Myocyte (in vitro differentiated cells): ENCODE data around the gene AZGP1. TPM values are rescaled to one million over a fixed set of nuclear protein-coding genes. Genes with fewer than 3 reads are reported as not detected.
A peak's percentile ranks its signal among the peaks of the same experiment; 100 is the strongest.
"Not testable (repeated sequence)": the region's sequence is repeated elsewhere in the genome, so short reads cannot be mapped to it uniquely, and the experiment has no call there.

Experiments used
- DNase-seq: peaks from one replicate; pipeline ENCODE4 v3.0.0-alpha.2; 2012; ENCODE audit warnings: low read depth
- total RNA-seq: library from RNA; depleted of rRNA; stranded (reverse); fragments of >200 nt; gene quantifications from 2 replicates; pipeline ENCODE4 v1.2.3, GENCODE V29; 2014

AZGP1 gene
- total RNA-seq, 1 donor from 2014 or later: not detected

- not testable (repeated sequence) for DNase-seq
Measured at GRCh38 chr7:99952649-99953048, 23.2 kb downstream of the AZGP1 start.

DNA sequence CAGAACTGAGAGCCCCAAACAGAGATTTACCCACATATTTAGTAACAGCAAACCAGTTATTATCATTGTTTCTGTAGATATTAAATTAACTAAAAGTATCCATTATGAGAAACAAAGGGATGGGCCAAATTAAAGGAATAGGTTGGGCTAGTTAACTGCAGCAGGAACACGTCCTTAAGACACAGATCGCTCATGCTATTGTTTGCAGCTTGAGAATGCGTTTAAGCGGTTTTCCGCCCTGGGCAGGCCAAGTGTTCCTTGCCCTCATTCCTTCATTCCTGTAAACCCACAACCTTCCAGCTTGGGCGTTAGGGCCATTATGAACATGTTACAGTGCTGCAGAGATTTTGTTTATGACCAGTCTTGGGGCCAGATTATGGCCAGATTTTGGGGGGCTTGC is 25.0 kb downstream of the AZGP1 start:
- DNase-seq: not testable (repeated sequence)

DNA sequence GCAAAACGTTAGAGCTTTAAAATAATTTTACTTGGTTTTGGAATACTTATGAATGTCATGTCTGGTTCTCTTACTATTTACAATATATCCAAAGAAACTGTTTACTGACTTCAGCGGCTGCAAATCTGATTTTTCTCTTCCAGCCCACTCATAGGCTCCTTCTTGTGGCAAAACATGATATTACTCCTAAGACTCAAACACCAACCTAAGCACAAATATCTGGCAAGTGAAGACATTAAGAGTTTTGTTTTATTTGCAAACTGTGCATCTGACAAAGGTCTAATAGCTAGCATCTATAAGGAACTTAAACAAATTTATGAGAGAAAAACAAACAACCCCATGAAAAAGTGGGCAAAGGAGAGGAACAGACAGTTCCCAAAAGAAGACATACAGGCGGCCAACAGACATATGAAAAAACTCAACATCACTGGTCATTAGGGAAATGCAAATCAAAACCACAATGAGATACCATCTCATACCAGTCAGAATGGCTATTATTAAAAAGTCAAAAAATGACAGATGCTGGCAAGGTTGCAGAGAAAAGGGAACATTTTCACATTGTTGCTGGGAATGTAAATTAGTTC is 26.1 kb downstream of the AZGP1 start:
- peak; percentile 17 for DNase-seq

DNA sequence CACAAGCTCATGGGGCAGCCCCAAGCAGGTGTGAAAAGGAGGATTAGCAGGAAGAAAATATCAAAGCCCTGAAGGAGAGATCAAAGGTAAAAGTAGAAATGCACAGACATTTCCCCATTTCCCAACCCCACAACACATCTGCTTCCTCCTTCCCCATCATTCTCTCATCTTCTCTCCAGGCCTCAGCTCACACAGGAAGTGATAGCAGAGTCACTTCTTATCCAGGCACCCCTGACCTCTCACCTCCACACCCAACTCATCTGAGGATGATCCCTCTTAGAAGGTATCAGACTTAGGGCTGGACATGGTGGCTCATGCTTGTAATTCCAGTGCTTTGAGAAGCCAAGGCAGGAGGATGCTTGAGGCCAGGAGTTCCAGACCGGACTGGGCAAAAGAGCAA is 28.2 kb downstream of the AZGP1 start:
- no peak for DNase-seq

DNA sequence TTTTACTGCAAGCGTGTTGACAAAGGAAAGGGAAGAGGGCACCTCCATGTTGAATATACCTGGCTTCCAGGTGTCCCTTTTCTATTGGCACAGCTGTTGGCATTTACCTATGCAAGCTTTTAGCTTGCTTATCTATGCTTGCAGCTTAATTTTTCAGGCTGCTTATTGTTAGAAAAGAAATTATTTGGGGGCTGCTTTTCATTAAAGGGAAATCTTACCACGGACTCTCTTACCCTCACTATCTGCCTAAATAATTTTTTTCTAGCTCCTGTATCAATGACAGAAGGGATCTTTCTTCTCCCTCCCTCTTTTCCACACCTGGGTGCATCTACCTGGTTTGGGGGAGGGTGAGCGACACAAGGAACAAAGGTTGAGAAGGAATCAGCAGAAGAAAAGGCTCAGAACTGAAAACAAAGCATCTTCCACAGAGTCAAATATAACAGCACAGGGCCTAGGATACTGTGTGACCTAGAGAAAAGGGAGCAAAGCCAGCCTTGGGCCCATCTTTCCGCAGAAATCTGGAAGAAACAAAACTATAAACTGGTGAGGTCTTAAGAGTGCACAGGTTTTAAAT is 31.2 kb downstream of the AZGP1 start:
- DNase-seq: no peak

DNA sequence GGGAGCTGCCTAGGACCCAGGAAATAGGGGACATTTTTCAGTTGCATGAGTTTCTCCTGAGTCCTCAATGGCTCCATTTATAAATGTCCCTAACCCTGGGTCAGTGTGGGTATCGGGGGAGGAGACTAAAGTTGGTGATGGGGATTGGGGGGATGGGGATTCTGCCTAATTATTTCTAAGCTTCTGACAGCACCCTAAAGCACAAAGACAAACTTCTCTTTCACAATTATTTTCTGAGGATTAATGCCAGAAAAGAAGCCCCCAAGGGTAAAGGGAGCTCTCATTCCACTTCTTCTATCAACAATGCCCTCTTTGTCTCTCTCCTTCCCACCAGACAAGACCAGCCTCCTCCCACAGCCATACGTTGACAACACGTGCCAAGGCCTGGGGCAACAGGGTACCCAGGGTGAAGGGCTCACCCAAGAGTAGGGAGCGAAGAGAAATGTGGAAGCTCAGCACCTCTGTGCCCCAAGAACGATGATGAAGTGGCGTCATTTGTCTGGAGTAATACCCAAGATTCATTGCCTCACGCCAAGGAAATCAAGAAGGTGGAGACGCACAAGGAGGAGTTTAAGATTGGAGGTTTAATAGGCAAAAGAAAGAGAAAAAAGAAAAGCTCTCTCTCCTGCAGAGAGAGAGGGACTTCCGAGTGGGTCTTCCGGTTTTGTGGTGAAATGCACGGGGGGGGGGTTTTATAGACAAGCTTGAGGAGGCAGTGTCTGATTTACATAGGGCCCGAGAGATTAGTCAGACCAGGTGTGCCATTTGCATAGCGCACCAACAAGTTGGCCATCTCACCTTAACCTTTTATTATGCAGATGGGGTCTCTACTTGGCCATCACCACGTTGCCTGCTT is 32.0 kb downstream of the AZGP1 start:
- DNase-seq: no peak

GRCh38 chr7:99938296-99938695 is 37.5 kb downstream of the AZGP1 start:
- DNase-seq: no peak

- not testable (repeated sequence) for DNase-seq
Measured at GRCh38 chr7:99935009-99935408, 40.8 kb downstream of the AZGP1 start.

DNA sequence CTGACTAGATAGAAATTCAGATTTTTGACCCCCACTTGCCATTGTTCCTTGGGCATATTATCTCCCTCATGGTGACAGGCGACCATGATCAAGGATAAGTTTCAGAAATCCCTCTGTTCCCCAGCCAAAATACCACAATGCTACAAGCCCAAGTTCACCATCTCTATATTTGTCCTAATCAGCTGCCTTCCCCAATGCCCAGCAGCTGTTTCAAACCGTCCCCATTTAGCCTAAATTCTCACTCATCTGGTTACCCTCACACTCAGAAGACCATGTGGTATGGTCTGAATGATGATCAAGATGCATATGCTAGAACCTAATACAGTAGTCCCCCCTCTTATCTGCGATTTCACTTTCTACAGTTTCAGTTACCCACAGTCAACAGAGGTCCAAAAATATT is 45.5 kb downstream of the AZGP1 start:
- peak; percentile 88 for DNase-seq

GRCh38 chr7:99929730-99930053 is 46.1 kb downstream of the AZGP1 start:
- no peak for DNase-seq

DNA sequence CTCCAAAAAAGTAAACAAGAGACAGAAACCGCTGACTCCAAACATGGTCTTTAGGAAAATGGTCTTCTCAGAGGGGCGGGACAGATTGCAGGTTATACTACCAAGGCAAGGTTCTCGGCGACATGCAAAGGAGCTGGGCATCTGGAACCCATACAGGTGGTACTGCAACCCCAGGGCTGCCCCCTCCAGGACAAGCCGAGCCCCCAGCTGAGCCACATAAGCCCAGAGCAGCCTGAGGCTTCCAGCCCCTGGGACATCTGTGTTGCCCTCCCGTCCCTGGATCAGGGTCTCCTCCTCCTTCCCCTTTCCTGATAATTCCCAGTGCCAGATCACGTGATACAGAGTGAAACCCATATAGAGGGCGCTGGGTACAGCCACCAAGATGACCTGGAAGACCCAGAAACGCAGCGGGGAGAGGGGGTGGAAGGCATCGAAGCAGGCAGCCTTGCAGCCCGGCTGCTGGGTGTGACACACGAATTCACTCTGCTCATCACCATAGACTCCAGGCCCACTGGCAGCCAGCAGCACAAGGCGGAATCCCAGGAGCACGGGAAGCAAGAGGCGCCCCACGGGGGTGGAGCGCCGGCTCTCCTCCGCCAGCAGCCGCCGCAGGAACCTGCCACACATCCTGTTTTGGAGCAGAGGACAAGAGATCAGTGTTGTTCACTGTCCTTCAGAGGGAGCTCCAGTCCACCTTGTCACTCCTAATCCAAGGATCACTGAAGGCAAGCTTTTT is 46.7 kb downstream of the AZGP1 start, which contains the start of gene GJC3:
GJC3 (minus strand) TSS at position 627 of the 736 bp plus-strand sequence; CDS start at position 627, 0 bp downstream.
- peak; percentile 83 for DNase-seq

GRCh38 chr7:99928188-99928587 is 47.6 kb downstream of the AZGP1 start:
- no peak for DNase-seq

- DNase-seq: no peak
Measured at GRCh38 chr7:99927536-99927935, 48.3 kb downstream of the AZGP1 start.

DNA sequence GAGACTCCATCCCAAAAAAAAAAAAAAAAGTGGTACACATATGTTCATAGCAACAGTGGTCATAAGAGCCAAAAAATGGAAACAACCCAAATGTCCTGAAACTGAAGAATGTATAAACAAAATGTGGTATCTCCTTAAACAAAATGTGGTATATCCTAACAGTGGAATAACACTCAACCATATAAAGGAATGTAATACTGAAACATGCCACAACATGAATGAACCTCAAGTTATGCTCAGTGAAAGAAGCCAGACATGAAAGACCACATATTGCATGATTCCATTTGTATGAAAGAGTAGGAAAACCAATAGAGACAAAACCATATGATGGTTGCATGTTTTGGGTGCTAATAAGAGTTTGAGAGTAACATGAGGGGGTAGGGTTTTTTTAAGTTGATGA is 49.5 kb downstream of the AZGP1 start:
- no peak for DNase-seq

- DNase-seq: no peak
Measured at GRCh38 chr7:99923200-99923599, 52.6 kb downstream of the AZGP1 start.

GRCh38 chr7:99920149-99920548 is 55.7 kb downstream of the AZGP1 start:
- no peak for DNase-seq

GRCh38 chr7:99919814-99920112 is 56.1 kb downstream of the AZGP1 start:
- DNase-seq: no peak

DNA sequence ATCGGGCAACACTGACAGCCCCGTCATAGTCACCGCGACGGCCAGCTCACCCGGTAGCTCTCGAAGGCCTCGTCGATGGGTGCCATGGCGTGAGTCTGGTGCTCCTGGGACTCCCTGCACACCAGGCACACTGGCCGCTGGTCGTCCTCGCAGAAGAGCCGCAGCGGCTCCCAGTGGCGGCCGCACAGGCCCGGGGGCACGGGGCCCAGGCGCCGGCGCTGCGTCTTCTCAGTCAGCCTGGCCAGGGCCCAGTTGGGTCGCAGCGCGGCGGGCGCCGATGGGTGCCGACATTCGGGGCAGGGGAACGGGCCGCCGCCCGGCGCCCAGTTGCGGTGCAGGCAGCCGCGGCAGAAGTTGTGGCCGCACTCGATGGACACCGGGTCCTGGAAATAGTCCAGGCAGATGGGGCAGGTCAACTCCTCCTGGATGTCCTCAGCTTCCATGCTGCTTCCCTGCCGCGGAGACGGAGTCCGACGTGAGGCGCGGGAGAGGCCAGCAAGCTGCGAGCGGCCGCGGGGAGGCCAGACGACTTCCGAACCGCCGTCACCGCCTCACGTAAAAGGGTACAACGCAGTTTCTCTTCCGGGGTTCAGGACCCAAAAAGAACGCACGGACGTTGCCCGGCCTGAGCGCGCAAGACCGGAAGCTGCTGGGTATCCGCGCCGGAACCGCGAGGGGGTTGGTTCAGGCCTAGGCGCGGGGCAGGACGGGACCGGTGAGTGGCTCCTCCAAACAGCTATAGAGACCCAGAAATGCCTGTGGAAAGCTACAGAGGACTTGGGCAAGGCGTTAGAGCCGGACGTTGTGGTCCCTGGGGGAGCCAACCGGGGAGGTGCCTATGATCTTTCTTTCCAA is 56.6 kb downstream of the AZGP1 start, which contains the start of gene TRIM4:
TRIM4 (minus strand) TSS at position 572 of the 855 bp plus-strand sequence; CDS start at position 443, 129 bp downstream.
- DNase-seq: peak; percentile 96
